GM19452 (cell line): Measurements from ENCODE around the gene SLC4A3.
A peak's percentile ranks its signal among the peaks of the same experiment; 100 is the strongest.
"Not testable (repeated sequence)": the region's sequence is repeated elsewhere in the genome, so short reads cannot be mapped to it uniquely, and the experiment has no call there.

Experiments used
- ATAC-seq: cut with Tn5 transposase; IDR thresholded peaks from one replicate; pipeline ENCODE4 v1.9.1; 2021; ENCODE audit not compliant: unreplicated experiment

Gene SLC4A3

DNA sequence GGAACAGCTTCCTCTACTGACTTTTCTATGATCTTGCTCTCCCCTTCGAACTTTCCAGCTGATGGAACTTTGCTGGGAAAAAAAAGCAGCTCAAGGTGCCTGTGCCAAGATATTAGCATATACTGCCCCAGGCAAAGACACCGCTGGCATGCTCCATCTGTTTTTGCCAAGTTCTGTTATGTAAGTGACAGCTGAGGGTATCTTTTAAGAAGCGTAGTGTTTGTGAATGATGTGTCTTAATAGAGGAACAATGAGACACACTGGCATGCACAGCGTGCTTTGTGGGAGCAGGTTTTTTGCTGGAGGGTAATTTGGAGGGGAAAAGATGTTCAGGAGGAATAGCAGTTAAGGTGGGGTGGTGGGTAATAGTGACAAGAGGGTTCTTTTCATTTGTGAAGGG is 47.8 kb downstream of the SLC4A3 start:
- ATAC-seq = no peak

- no peak for ATAC-seq
Measured at GRCh38 chr2:219676586-219676985, 49.2 kb downstream of the SLC4A3 start.

DNA sequence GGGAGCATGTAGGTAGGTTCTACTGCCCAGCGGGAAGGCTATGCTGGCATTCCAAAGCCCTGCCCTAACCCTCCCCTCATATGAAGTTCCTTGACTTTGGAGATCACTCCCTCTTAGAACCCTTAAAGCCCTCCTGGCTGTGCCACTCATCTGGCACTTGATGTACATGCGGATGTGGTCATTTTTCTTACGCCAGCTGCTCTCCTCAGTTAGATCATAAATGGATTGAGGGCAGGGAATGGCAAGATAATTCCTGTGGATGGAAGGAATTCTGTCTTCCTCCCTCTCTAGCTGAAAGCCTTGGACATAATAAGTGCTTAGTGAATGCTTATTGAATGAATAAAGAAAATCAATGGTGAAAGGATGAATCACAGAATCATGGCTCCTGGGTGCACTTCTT is 51.6 kb downstream of the SLC4A3 start:
- no peak for ATAC-seq

DNA sequence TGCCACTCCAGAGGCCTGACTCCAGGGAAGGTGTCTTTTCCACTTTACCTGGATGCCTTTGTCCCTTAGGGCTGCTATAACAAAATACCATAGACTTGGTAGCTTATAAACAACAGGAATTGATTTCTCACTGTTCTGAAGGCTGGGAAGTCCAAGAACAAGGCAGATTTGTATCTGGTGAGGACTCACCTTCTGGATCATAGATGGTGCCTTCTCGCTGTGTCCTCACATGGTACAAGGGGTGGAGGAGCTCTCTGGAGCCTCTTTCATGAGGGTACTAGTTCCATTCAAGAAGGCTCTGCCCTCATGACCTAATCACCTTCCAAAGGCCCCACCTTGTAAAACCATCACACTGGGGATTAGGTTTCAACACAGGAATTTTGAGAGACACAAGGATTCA is 52.1 kb downstream of the SLC4A3 start:
- no peak for ATAC-seq

GRCh38 chr2:219680958-219681693 is 53.7 kb downstream of the SLC4A3 start:
- no peak for ATAC-seq

GRCh38 chr2:219681694-219682300 is 54.4 kb downstream of the SLC4A3 start:
- ATAC-seq = no peak

DNA sequence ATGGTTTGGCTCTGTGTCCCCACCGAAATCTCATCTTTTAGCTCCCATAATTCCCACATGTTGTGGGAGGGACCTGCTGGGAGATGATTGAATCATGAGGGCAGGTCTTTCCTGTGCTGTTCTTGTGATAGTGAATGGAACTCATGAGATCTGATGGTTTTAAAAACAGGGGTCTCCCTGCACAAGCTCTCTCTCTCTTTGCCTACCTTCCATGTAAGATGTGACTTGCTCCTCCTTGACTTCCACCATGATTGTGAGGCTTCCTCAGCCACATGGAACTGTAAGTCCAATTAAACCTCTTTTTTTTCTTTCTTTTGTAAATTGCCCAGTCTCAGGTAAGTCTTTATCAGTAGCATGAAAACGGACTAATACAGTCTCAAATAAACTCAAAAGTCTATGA is 56.0 kb downstream of the SLC4A3 start:
- not testable (repeated sequence) for ATAC-seq

DNA sequence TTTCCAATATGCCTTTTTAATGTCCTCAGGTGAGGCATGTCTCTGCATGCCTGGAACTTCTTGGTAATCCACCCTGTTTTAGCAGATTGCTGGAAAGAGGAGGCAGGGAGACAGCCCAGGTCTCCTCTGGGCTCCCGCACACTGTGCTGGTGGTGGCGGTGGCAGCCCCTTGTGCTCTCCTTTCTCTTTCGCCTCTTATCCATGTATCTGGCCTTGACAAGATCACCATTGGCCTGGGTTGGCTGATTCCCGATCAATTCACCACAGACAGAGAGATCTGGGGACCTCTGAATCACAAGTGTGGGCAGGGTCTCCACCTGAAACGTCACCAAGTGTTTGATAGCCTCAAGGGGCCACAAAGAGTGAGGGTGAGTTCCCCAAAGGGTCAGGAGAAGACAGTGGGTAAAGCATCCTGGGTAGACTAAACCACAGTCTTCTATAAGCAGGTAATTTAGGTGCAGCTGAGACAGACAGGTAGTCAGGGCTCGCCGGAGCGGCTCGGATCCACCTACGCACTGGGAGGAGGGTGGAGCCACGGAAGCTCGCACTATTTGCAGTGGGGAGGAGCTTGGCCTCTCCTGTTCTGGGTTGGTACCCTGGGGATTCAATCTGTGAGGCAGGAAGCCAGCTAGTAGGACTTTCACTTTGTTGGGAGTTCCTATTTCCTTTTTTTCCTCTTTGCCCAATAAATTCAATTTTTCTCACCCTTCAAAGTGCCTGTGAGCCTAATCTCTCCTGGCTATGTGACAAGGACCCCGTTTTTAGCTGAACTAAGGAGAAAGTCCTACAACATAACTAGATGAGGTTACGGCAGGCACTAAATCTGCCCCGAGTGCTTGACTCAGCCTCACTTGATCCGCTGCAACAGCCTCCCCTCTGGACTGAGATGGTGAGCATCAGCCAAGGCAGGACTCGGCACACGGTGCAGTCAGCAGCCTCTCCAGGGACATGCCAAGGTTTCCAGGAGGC is 57.6 kb downstream of the SLC4A3 start:
- ATAC-seq = peak; percentile 95

DNA sequence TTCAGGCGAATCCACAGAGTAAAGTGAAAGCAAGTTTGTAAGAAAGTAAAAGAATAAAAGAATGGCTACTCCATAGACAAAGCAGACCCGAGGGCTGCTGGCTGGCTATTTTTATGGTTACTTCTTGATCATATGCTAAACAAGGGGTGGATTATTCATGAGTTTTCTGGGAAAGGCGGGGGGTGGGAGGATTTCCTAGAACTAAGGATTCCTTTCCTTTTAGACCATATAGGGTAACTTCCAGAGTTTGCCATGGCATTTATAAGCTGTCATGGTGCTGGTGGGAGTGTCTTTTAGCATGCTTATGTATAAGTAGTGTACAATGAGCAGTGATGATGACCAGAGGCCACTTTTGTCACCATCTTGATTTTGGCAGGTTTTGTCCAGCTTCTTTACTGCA is 59.8 kb downstream of the SLC4A3 start:
- ATAC-seq = no peak

DNA sequence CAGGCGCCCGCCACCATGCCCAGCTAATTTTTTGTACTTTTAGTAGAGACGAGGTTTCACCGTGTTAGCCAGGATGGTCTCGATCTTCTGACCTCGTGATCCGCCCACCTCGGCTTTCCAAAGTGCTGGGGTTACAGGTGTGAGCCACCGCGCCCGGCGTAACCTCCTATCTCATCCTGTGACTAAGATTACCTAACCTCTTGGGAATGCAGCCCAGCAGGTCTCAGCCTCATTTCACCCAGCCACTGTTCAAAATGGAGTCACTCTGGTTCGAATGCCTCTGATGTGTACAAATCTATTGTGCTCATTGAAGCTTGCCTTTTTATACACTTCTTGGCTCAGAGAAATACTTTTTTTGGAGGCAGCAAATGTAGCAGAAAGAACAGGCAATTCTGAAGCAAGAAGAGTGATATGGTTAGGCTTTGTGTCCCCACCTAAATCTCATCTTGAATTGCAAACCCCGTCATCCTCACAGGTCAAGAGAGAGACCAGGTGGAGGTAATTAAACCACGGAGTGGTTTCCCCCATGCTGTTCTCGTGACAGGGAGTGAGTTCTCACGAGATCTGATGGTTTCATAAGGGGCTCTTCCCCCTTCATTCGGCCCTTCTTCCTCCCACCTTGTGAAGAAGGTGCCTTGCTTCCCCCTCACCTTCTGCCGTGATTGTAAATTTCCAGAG is 60.6 kb downstream of the SLC4A3 start:
- no peak for ATAC-seq

DNA sequence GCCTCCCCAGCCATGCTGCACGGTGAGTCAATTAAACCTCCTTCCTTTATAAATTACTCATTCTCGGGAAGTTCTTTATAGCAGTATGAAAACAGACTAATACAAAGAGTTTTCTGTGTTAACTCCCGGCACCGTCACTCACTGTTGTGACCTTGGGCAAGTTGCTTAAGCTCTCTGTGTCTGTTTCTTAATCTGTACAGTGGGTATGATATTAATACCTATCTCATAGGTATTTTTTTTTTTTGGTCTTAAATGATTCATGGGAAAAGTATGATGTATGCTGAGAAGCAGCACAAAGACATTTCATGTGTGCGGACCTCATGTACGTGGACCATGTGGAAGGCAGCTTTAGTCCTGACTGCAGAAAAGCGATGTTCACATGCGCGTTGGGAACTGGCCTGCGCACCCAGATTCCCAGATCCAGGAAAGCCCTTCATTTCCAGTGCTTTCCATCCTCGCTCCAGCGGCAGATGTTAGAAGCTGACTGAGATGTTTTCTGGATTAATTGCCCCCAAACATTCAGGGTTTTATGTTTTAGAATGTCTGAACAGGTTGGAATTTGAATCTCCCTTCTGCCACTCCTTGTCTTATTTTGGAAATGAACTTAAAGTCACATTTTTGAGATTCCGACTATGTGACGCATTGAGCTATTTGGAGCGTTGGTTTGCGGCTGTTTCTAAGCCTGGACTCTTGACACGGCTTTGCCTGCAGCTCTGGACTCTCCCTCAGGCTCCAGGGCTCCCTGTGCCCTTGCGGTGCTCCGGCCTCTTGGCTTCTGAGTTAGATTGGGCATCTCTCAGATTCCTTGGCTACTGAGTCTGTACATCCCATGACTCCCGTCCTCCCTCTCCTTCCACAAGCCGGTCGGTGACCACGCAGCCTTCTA is 61.4 kb downstream of the SLC4A3 start:
- no peak for ATAC-seq

- ATAC-seq = no peak
Measured at GRCh38 chr2:219689676-219690628, 62.5 kb downstream of the SLC4A3 start.

- ATAC-seq = no peak
Measured at GRCh38 chr2:219691571-219691970, 64.1 kb downstream of the SLC4A3 start.
